T-cell (primary cell): Measurements from ENCODE around the gene FOXP4. TPM values are rescaled to one million over a fixed set of nuclear protein-coding genes. Genes with fewer than 3 reads are reported as not detected.

Source experiments
- ATAC-seq, 4 experiments: fragments of 200-7000 bp in 3 of 4; fragments of 150-1000 bp in 1 of 4; cut with Tn5 transposase; replicated peaks in 1 of 4; 1 replicate in 3 of 4; 2 replicates in 1 of 4; pipeline ENCODE4 v1.10.0; 2021; ENCODE audit warnings: moderate library complexity in 3 of 4, mild to moderate bottlenecking in 2 of 4, moderate number of reproducible peaks in 1 of 4
- CTCF ChIA-PET, 2 donors: fragments of 300-600 bp; sonication (Branson Sonifier 250); formaldehyde crosslinking; loops; one replicate each; lab custom pipeline; 2022; ENCODE audit warnings: antibody characterized with exemption in 2 of 2; lab: Charles Lee
- POLR2A ChIA-PET, 2 donors: fragments of 300-600 bp; sonication (Branson Sonifier 250); formaldehyde crosslinking; loops; one replicate each; lab custom pipeline; 2022; ENCODE audit warnings: antibody characterized with exemption in 2 of 2; lab: Charles Lee
- DNase-seq, 35 experiments: peaks; one replicate each; pipeline versions ENCODE4 v3.0.0 to v3.0.0-alpha.2; 2013 to 2023
- H3K27ac ChIP-seq: one replicate; pipeline ENCODE4 v1.5.1; 2013; ENCODE audit warnings: low read length
- H3K27me3 ChIP-seq, 2 experiments: replicated peaks in 1 of 2; 1 replicate in 1 of 2; 2 replicates in 1 of 2; pipeline versions ENCODE4 v1.6.1 to v1.7.0; 2013; ENCODE audit warnings: low read length in 1 of 2, mixed read lengths in 1 of 2; ENCODE audit not compliant: control insufficient read depth in 2 of 2, insufficient read depth in 2 of 2; ENCODE audit errors: extremely low read depth in 1 of 2
- H3K36me3 ChIP-seq, 2 donors: 1 replicate in 1 of 2; 2 replicates in 1 of 2; pipeline versions ENCODE4 v1.6.1 to v1.7.0; 2013; ENCODE audit warnings: low read length in 1 of 2; ENCODE audit not compliant: control insufficient read depth in 2 of 2, insufficient read depth in 1 of 2; ENCODE audit errors: extremely low read depth in 1 of 2
- H3K4me1 ChIP-seq, 2 experiments: 1 replicate in 1 of 2; 2 replicates in 1 of 2; pipeline versions ENCODE4 v1.6.1 to v1.7.0; 2013; ENCODE audit warnings: low read length in 2 of 2, mixed read lengths in 1 of 2; ENCODE audit not compliant: insufficient read depth in 2 of 2, control insufficient read depth in 1 of 2; ENCODE audit errors: extremely low read depth in 1 of 2
- H3K4me3 ChIP-seq, 2 donors: 1 replicate in 1 of 2; 2 replicates in 1 of 2; pipeline versions ENCODE4 v1.5.1 to v1.7.0; 2013; ENCODE audit warnings: mild to moderate bottlenecking in 2 of 2, low read length in 1 of 2, moderate library complexity in 1 of 2; ENCODE audit not compliant: control insufficient read depth in 1 of 2; ENCODE audit errors: extremely low read depth in 1 of 2
- H3K9me3 ChIP-seq: 2 replicates; pipeline ENCODE4 v1.7.0; 2013
- H3K27ac Mint-ChIP-seq, 2 donors: one replicate each; pipeline ENCODE4 v1.8.0; 2020 to 2021; ENCODE audit warnings: mild to moderate bottlenecking in 2 of 2, mixed read lengths in 2 of 2
- H3K27me3 Mint-ChIP-seq, 2 donors: one replicate each; pipeline ENCODE4 v1.8.0; 2021 to 2022; ENCODE audit warnings: mixed read lengths in 2 of 2
- H3K36me3 Mint-ChIP-seq: one replicate; pipeline ENCODE4 v1.8.0; 2021; ENCODE audit warnings: mixed read lengths
- H3K4me1 Mint-ChIP-seq, 3 donors: one replicate each; pipeline ENCODE4 v1.8.0; 2020 to 2022; ENCODE audit warnings: mixed read lengths in 3 of 3, mild to moderate bottlenecking in 1 of 3
- H3K4me3 Mint-ChIP-seq, 3 donors: one replicate each; pipeline ENCODE4 v1.8.0; 2020 to 2022; ENCODE audit warnings: mild to moderate bottlenecking in 3 of 3, mixed read lengths in 3 of 3, moderate library complexity in 3 of 3
- H3K9me3 Mint-ChIP-seq, 3 donors: one replicate each; pipeline ENCODE4 v1.8.0; 2020 to 2022; ENCODE audit warnings: mixed read lengths in 3 of 3
- WGBS: methylation state at CpG from one replicate; pipeline ENCODE4 v1.1.5; 2013; ENCODE audit warnings: missing lambda C conversion rate; ENCODE audit not compliant: insufficient coverage; 5-methylcytosine and 5-hydroxymethylcytosine counted together
- total RNA-seq, 35 experiments: library from RNA in 6 of 35; stranded (reverse) in 6 of 35; fragments of 120-200 nt in 1 of 35; gene quantifications; one replicate each; pipeline versions ENCODE4 v1.2.1 to v1.2.4 and lab custom pipeline; 2013 to 2026

FOXP4 gene
- total RNA-seq, 5 donors from 2014 or later (not counting 1 experiment from before 2014, with no cell fraction given): 4.6 to 10.1 (median 9.5) TPM

DNA sequence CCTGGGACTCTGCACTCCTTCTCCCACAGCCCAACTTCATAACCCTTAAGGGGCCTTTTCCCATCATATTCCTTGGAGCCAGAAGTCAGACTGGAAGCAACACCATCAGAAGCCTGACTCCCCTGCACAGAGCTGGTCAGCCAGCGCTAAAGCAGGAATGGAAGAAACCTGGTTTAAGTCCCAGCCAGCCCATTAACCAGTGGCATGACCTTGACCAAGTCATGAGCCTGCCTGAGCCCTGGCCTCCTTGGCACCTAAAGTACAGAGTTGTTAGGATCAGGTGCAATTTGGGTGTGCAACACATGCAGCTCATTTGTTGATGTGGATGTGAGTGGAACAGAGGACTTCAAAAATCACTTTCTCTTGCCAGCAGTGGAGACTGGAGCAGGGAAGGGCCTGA lies 20.8 kb downstream of the FOXP4 start:
- H3K36me3 Mint-ChIP-seq: peaks cover 27% of the 10 kb centered on the region
- H3K27ac ChIP-seq: no peak overlapping the region
- H3K9me3 Mint-ChIP-seq: no peaks in the 10 kb centered on the region
- H3K4me3 ChIP-seq: no peak overlapping the region
- H3K9me3 ChIP-seq: no peaks in the 10 kb centered on the region
- H3K36me3 ChIP-seq: peaks cover 10 to 12% of the 10 kb centered on the region in 2 donors
- no peak overlapping the region for H3K27ac Mint-ChIP-seq
- CTCF ChIA-PET: no interaction called here
- ATAC-seq (no peak), DNase-seq (no peak)
- 100% methylated on average over 1 of the region's 1 CpG for WGBS
- no peak overlapping the region for H3K4me3 Mint-ChIP-seq
- POLR2A ChIA-PET: no interaction called here
- H3K4me1 ChIP-seq: peaks cover 0 to under 1% of the 10 kb centered on the region in 2 experiments
- H3K27me3 Mint-ChIP-seq: no peaks in the 10 kb centered on the region
- peaks cover 0 to 6% (median 6%) of the 10 kb centered on the region in 3 donors for H3K4me1 Mint-ChIP-seq
- no peaks in the 10 kb centered on the region for H3K27me3 ChIP-seq

DNA sequence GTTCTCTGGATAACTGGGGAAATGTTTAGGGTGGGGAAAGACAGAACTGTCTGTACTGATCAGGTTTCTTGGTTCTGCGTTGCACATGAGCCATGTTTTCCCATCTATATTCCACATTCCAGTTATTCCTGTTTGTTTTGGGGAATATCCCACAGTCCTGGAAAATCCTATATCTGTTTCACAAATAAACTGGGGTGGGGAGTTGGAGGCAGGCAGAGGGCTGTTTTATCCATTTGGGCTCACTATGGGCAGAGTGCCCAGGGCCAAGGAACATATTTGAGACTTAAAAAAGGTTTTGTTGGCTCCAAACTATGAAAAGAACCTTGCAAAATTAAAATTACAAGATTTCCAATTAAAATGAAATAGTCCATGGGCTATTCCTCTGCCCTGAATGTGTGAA lies 21.5 kb downstream of the FOXP4 start:
- no CpG with 5 or more reads among the region's 1 CpG for WGBS
- no peak overlapping the region for H3K4me3 Mint-ChIP-seq
- DNase-seq: no peak
- H3K27ac ChIP-seq: no peak overlapping the region
- POLR2A ChIA-PET: no interaction called here
- CTCF ChIA-PET: no interaction called here
- no peaks in the 10 kb centered on the region for H3K27me3 ChIP-seq
- no peaks in the 10 kb centered on the region for H3K9me3 Mint-ChIP-seq
- ATAC-seq: no peak
- peaks cover 29% of the 10 kb centered on the region for H3K36me3 Mint-ChIP-seq
- H3K27ac Mint-ChIP-seq: no peak overlapping the region
- H3K36me3 ChIP-seq: peaks cover 10 to 12% of the 10 kb centered on the region in 2 donors
- H3K4me1 Mint-ChIP-seq: no peaks in the 10 kb centered on the region
- no peaks in the 10 kb centered on the region for H3K4me1 ChIP-seq
- H3K9me3 ChIP-seq: no peaks in the 10 kb centered on the region
- no peaks in the 10 kb centered on the region for H3K27me3 Mint-ChIP-seq
- no peak overlapping the region for H3K4me3 ChIP-seq

DNA sequence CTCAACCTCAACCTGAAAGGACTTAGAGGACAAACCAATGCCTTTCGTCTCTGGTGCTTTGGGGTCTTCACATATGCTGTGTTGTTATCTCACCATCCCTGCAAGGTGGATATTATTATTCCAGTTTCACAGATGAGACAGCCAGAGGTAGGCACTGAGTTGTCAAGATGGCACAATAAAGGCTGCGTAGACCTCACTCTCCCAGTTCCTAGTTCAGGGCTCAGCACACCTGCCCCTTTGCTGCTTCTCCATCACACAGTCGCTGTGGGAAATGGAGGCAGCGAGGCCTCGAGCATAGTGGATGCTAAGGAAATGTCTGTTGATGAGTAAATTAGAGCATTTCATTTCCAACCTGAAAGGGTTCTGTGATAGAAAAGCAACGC lies 22.0 kb downstream of the FOXP4 start:
- Histone ChIP-seq H3K36me3 (peaks cover 10 to 12% of the 10 kb centered on the region in 2 donors), H3K27ac (no peak overlapping the region), H3K27me3 (no peaks in the 10 kb centered on the region), H3K9me3 (no peaks in the 10 kb centered on the region), H3K4me1 (no peaks in the 10 kb centered on the region), H3K4me3 (no peak overlapping the region)
- WGBS: 100% methylated on average over 5 of the region's 6 CpGs
- DNase-seq (no peak), ATAC-seq (no peak)
- ChIA-PET CTCF (no interaction called here), POLR2A (no interaction called here)
- H3K4me3 Mint-ChIP-seq: no peak overlapping the region
- no peaks in the 10 kb centered on the region for H3K4me1 Mint-ChIP-seq
- H3K27ac Mint-ChIP-seq: no peak overlapping the region
- no peaks in the 10 kb centered on the region for H3K9me3 Mint-ChIP-seq
- H3K36me3 Mint-ChIP-seq: peaks cover 32% of the 10 kb centered on the region
- no peaks in the 10 kb centered on the region for H3K27me3 Mint-ChIP-seq

DNA sequence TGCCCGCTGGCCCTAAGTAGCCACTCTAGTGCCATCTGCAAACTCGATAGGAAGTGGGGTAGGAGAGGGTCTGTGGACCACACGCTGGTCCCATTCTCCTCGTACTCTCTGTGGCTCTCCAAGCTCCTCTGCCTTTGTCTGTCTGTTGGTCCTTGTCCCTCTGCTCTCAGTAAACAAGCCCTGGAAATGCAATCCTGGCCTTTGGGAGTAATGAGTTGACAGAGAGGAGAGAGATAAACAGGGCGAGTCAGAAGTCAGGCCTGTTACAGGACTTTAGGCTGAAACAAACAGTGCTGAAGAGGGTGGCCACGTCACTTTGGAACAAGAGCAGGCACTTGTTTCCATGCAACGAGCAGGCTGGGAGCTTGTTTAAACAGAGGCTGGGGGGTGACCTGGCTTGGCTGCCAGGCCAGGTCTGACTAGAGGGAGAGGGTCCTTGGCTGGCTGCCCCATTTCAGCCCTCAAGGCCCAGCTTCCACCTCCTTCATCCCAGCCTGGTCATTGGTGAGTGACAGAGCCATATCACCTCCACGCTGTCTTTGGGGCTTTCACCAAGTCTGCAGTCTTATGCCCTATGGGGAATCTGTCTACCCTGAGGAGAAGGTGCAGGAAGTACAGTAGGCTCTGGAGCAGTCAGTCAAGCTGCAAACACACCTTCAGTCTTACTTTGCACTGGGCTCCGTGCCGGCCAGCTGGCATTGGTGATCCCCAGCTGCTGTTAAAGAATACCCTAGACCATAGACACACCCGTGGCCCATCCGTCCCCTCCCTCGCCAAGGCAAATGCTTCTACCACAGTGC lies 22.6 kb downstream of the FOXP4 start:
- no peak for ATAC-seq
- peaks cover 10 to 12% of the 10 kb centered on the region in 2 donors for H3K36me3 ChIP-seq
- CTCF ChIA-PET: no interaction called here
- DNase-seq: no peak
- Mint-ChIP-seq H3K27me3 (no peaks in the 10 kb centered on the region), H3K9me3 (no peaks in the 10 kb centered on the region), H3K4me3 (no peak overlapping the region), H3K27ac (no peak overlapping the region), H3K36me3 (peaks cover 36% of the 10 kb centered on the region), H3K4me1 (no peaks in the 10 kb centered on the region)
- WGBS: 95% methylated on average over 6 of the region's 13 CpGs
- POLR2A ChIA-PET: no interaction called here
- H3K27ac ChIP-seq: no peak overlapping the region
- H3K4me1 ChIP-seq: no peaks in the 10 kb centered on the region
- no peaks in the 10 kb centered on the region for H3K27me3 ChIP-seq
- no peaks in the 10 kb centered on the region for H3K9me3 ChIP-seq
- no peak overlapping the region for H3K4me3 ChIP-seq

DNA sequence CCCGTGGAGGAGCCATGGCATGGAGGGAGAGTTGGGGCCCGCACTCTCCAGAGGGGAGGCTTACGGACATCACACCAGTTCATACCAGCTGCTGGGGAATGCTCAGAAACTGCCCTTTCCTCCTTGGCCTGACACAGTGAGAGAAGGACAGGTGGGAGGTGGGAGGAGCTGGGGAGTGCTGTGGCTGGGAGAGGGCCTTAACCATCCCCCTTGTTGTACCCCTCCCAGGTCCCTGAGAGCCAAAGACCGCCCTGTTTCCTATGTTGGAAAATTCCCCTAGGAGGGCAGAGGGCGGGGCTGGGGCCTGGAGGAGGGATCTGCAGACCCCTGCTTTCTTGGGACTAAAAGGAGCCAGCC lies 24.1 kb downstream of the FOXP4 start:
- H3K4me1 ChIP-seq: no peaks in the 10 kb centered on the region
- ATAC-seq: no peak
- no peak overlapping the region for H3K4me3 Mint-ChIP-seq
- POLR2A ChIA-PET: no interaction called here
- CTCF ChIA-PET: no interaction called here
- no peak overlapping the region for H3K27ac Mint-ChIP-seq
- no peak overlapping the region for H3K4me3 ChIP-seq
- no peaks in the 10 kb centered on the region for H3K27me3 Mint-ChIP-seq
- no peaks in the 10 kb centered on the region for H3K27me3 ChIP-seq
- 85% methylated on average over 2 of the region's 5 CpGs for WGBS
- H3K9me3 ChIP-seq: no peaks in the 10 kb centered on the region
- H3K4me1 Mint-ChIP-seq: no peaks in the 10 kb centered on the region
- H3K36me3 ChIP-seq: peaks cover 10 to 12% of the 10 kb centered on the region in 2 donors
- H3K36me3 Mint-ChIP-seq: peaks cover 35% of the 10 kb centered on the region
- DNase-seq: no peak
- H3K27ac ChIP-seq: no peak overlapping the region
- no peaks in the 10 kb centered on the region for H3K9me3 Mint-ChIP-seq

DNA sequence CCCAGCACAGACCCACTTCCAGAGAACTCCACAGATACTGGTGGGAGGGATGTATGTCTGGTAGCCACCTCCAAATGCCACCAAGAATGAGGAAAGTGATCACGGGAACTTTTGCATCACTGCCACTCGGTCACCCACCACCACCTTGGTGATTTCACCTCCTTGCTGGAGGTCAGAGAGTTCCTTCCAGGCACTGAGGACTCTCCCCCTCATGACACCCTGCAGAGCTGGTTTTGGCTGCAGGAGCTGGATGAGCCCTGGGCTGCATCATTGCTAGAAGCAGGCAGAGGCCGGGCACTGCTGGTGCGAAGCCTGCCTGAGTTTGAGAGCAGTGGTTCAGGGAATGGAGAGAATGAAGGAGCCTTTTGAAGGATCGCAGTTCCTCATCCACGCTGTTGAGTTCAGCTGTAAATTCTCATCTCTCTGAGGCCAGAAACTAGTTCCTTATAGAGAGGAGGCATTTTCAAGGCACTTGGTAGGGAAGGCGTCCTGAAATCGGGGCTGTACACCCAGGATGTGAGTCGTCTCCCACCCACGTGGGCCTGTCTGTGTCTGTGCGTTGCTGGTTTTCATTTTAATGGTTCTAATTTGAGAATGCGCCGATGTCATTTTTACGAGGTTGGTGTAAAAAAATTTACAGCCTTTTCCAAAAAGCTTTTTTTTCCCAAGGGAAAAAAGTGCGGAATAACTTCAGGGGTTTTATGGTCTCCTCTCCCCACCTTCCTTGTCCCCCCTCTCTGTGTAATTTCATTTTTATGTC lies 25.0 kb downstream of the FOXP4 start:
- H3K9me3 Mint-ChIP-seq: no peaks in the 10 kb centered on the region
- no peaks in the 10 kb centered on the region for H3K27me3 Mint-ChIP-seq
- no peak overlapping the region for H3K27ac Mint-ChIP-seq
- ChIA-PET CTCF (no interaction called here), POLR2A (no interaction called here)
- Histone ChIP-seq H3K36me3 (peaks cover 3 to 12% of the 10 kb centered on the region in 2 donors), H3K9me3 (no peaks in the 10 kb centered on the region), H3K4me1 (no peaks in the 10 kb centered on the region), H3K27ac (no peak overlapping the region), H3K4me3 (no peak overlapping the region), H3K27me3 (no peaks in the 10 kb centered on the region)
- no peaks in the 10 kb centered on the region for H3K4me1 Mint-ChIP-seq
- H3K4me3 Mint-ChIP-seq: no peak overlapping the region
- no peak for ATAC-seq
- no peak for DNase-seq
- WGBS: 92% methylated on average over 5 of the region's 15 CpGs
- H3K36me3 Mint-ChIP-seq: peaks cover 26% of the 10 kb centered on the region
